GM23248 (cell line): ENCODE results near the gene RAB18. TPM values are rescaled to one million over a fixed set of nuclear protein-coding genes. Genes with fewer than 3 reads are reported as not detected.
"Not testable (repeated sequence)": the region's sequence is repeated elsewhere in the genome, so short reads cannot be mapped to it uniquely, and the experiment has no call there.

ENCODE experiments used
- DNase-seq: peaks from one replicate; pipeline ENCODE4 v3.0.0-alpha.2; 2015
- H2AFZ ChIP-seq: fragments of 200-600 bp; sonication (generic); 2 replicates; pipeline ENCODE4 v1.6.1; 2016; ENCODE audit warnings: antibody characterized with exemption
- H3F3A ChIP-seq: fragments of 200-600 bp; sonication (generic); 2 replicates; pipeline ENCODE4 v1.6.1; 2016; ENCODE audit warnings: mild to moderate bottlenecking, antibody characterized with exemption, mixed run types; ENCODE audit not compliant: insufficient read depth
- H3K27ac ChIP-seq: fragments of 200-600 bp; sonication (generic); 2 replicates; pipeline ENCODE4 v1.5.1; 2016; ENCODE audit warnings: mild to moderate bottlenecking
- H3K27me3 ChIP-seq: fragments of 200-600 bp; sonication (generic); replicated peaks from 2 replicates; pipeline ENCODE4 v1.6.1; 2016; ENCODE audit warnings: mild to moderate bottlenecking; ENCODE audit not compliant: insufficient read depth
- H3K36me3 ChIP-seq: fragments of 200-600 bp; sonication (generic); 2 replicates; pipeline ENCODE4 v1.6.1; 2016; ENCODE audit warnings: low read depth, mild to moderate bottlenecking
- H3K4me1 ChIP-seq: fragments of 200-600 bp; sonication (generic); 2 replicates; pipeline ENCODE4 v1.6.1; 2016; ENCODE audit warnings: mild to moderate bottlenecking; ENCODE audit not compliant: insufficient read depth
- H3K4me2 ChIP-seq: fragments of 200-600 bp; sonication (generic); one replicate; pipeline ENCODE4 v1.6.1; 2016; ENCODE audit warnings: mild to moderate bottlenecking; ENCODE audit not compliant: unreplicated experiment
- H3K4me3 ChIP-seq: fragments of 200-600 bp; sonication (generic); 2 replicates; pipeline ENCODE4 v1.5.1; 2016; ENCODE audit warnings: mild to moderate bottlenecking
- H3K79me2 ChIP-seq: fragments of 200-600 bp; sonication (generic); 2 replicates; pipeline ENCODE4 v1.6.1; 2016; ENCODE audit warnings: mild to moderate bottlenecking; ENCODE audit not compliant: insufficient read depth
- H3K9ac ChIP-seq: fragments of 200-600 bp; sonication (generic); 2 replicates; pipeline ENCODE4 v1.6.1; 2016; ENCODE audit warnings: mild to moderate bottlenecking
- H3K9me2 ChIP-seq: fragments of 200-600 bp; sonication (generic); 2 replicates; pipeline ENCODE4 v1.6.1; 2016; ENCODE audit warnings: mixed run types, mild to moderate bottlenecking, moderate library complexity; ENCODE audit not compliant: insufficient read depth
- H3K9me3 ChIP-seq: fragments of 200-600 bp; sonication (generic); one replicate; pipeline ENCODE4 v1.6.1; 2017; ENCODE audit warnings: low read depth
- H4K20me1 ChIP-seq: fragments of 200-600 bp; sonication (generic); 2 replicates; pipeline ENCODE4 v1.6.0; 2016; ENCODE audit not compliant: insufficient read depth
- EZH2 ChIP-seq: fragments of 200-600 bp; sonication (generic); IDR thresholded peaks from 2 replicates; pipeline ENCODE4 v1.6.1; 2018; ENCODE audit warnings: antibody characterized with exemption, mild to moderate bottlenecking; ENCODE audit not compliant: insufficient read depth, poor library complexity, severe bottlenecking
- EZH2phosphoT487 ChIP-seq: fragments of 200-600 bp; sonication (generic); IDR thresholded peaks from 2 replicates; pipeline ENCODE4 v1.6.1; 2018; ENCODE audit warnings: antibody characterized with exemption, moderate library complexity, mild to moderate bottlenecking, low read depth; ENCODE audit not compliant: insufficient read depth
- WGBS, 2 experiments: methylation state at CpG; one replicate each; pipeline ENCODE4 v1.1.6; 2015 to 2017; ENCODE audit warnings: low lambda C conversion rate in 2 of 2, low coverage in 1 of 2; ENCODE audit errors: missing lambda C conversion rate in 2 of 2; 5-methylcytosine and 5-hydroxymethylcytosine counted together
- in situ Hi-C: fragments of 300-500 bp; cut with MboI; formaldehyde crosslinking; loops from 2 replicates; pipeline ENCODE4 v1.15.0; 2020
- polyA plus RNA-seq: library from polyadenylated mRNA; unstranded; fragments of >200 nt; fragmentation: Nextera tagmentation; extraction: Ambion mirVana; gene quantifications from 2 replicates; pipeline ENCODE4 v1.2.1, GENCODE V29; 2016
- total RNA-seq: library from RNA; depleted of rRNA; stranded (reverse); fragments of >200 nt; shearing (Covaris generic); gene quantifications from 2 replicates; pipeline ENCODE4 v1.2.3, GENCODE V29; 2014

RAB18 gene
- total and polyA plus RNA-seq, 2 experiments from 2014 or later, result 57.7 to 221 TPM

- in situ Hi-C loops, result no loop called here
- Histone ChIP-seq H3K4me3 (no peak overlapping the region), H3K27me3 (no peaks in the 10 kb centered on the region), H3K36me3 (no peaks in the 10 kb centered on the region), H3K27ac (no peak overlapping the region), H3K9ac (no peak overlapping the region), H3K79me2 (no peaks in the 10 kb centered on the region), H2AFZ (no peak overlapping the region), H3K9me3 (no peaks in the 10 kb centered on the region), H3K4me1 (peaks cover 13% of the 10 kb centered on the region), H3K4me2 (no peak overlapping the region), H3F3A (peaks cover 9% of the 10 kb centered on the region; the same call in 1 of the 2 replicates), H4K20me1 (no peaks in the 10 kb centered on the region), H3K9me2 (no peaks in the 10 kb centered on the region)
- TF ChIP-seq EZH2phosphoT487 (peak; percentile 70; the same call in 1 of the 2 replicates), EZH2 (no peak)
- 65 to 68% methylated on average over 7 of the region's 7 CpGs for WGBS, 2 experiments
- DNase-seq, result peak; percentile 38
Observed at GRCh38 chr10:27568196-27569175, 64.4 kb downstream of the RAB18 start.

GRCh38 chr10:27569946-27570345, 65.8 kb downstream of the RAB18 start:
- WGBS, 2 experiments, result 68 to 69% methylated on average over 4 of the region's 4 CpGs
- Histone ChIP-seq H3K4me2 (no peak overlapping the region), H3K9ac (no peak overlapping the region), H2AFZ (no peak overlapping the region), H3K4me3 (no peak overlapping the region), H4K20me1 (no peaks in the 10 kb centered on the region), H3F3A (peaks cover 9% of the 10 kb centered on the region; the same call in 1 of the 2 replicates), H3K9me3 (no peaks in the 10 kb centered on the region), H3K4me1 (peaks cover 13% of the 10 kb centered on the region), H3K27me3 (no peaks in the 10 kb centered on the region), H3K27ac (no peak overlapping the region), H3K79me2 (no peaks in the 10 kb centered on the region), H3K36me3 (no peaks in the 10 kb centered on the region), H3K9me2 (no peaks in the 10 kb centered on the region)
- DNase-seq, result no peak
- TF ChIP-seq EZH2 (no peak), EZH2phosphoT487 (no peak)
- in situ Hi-C loops, result no loop called here

GRCh38 chr10:27577038-27577437, 72.9 kb downstream of the RAB18 start:
- in situ Hi-C loops, H3K4me1 ChIP-seq, H3K27ac ChIP-seq, H3F3A ChIP-seq, H3K9ac ChIP-seq, H3K4me3 ChIP-seq, H3K9me3 ChIP-seq, H3K4me2 ChIP-seq, H3K36me3 ChIP-seq, H3K79me2 ChIP-seq, H4K20me1 ChIP-seq, H3K27me3 ChIP-seq, H3K9me2 ChIP-seq, DNase-seq, H2AFZ ChIP-seq: not testable (repeated sequence)
- WGBS, 2 experiments, result 79 to 81% methylated on average over 5 of the region's 5 CpGs

- 27 to 35% methylated on average over 4 of the region's 4 CpGs for WGBS, 2 experiments
- Histone ChIP-seq H3K4me2 (no peak overlapping the region), H3K4me1 (no peaks in the 10 kb centered on the region), H3F3A (no peaks in the 10 kb centered on the region), H3K36me3 (no peaks in the 10 kb centered on the region), H3K9me3 (no peaks in the 10 kb centered on the region), H3K4me3 (no peak overlapping the region), H3K9ac (no peak overlapping the region), H3K27me3 (no peaks in the 10 kb centered on the region), H2AFZ (no peak overlapping the region), H3K9me2 (no peaks in the 10 kb centered on the region), H4K20me1 (no peaks in the 10 kb centered on the region), H3K27ac (no peak overlapping the region), H3K79me2 (no peaks in the 10 kb centered on the region)
- in situ Hi-C loops, result no loop called here
- TF ChIP-seq EZH2phosphoT487, result no peak
- TF ChIP-seq EZH2, result no peak
- DNase-seq, result peak; percentile 5
Observed at GRCh38 chr10:27578316-27578715, 74.2 kb downstream of the RAB18 start.
